NCI-H1930 (cell line): ENCODE results near the gene ACOT7.

Experiments
- DNase-seq, 2 experiments: peaks; one replicate each; lab custom pipeline; 2025; lab: John Stamatoyannopoulos, UW

Gene ACOT7

GRCh38 chr1:6268415-6268814, 125.2 kb downstream of the ACOT7 start:
- DNase-seq, result no peak

GRCh38 chr1:6267686-6268322, 125.8 kb downstream of the ACOT7 start:
- DNase-seq, result no peak

- DNase-seq, result no peak
Measured at GRCh38 chr1:6266641-6267040, 126.9 kb downstream of the ACOT7 start.

GRCh38 chr1:6265151-6265550, 128.4 kb downstream of the ACOT7 start:
- no peak for DNase-seq

GRCh38 chr1:6263716-6264115, 129.9 kb downstream of the ACOT7 start:
- no peak for DNase-seq

- no peak for DNase-seq
Measured at GRCh38 chr1:6262555-6263420, 130.8 kb downstream of the ACOT7 start.

- no peak for DNase-seq
Measured at GRCh38 chr1:6261615-6261995, 132.0 kb downstream of the ACOT7 start.

- peak in 1 of 2 experiments; percentile 47 for DNase-seq
Measured at GRCh38 chr1:6260961-6261614, 132.5 kb downstream of the ACOT7 start, which contains the start of gene GPR153. TSS of gene GPR153 (minus strand) at chr1:6261098. CDS start at chr1:6254905, 6,193 bp downstream.

GRCh38 chr1:6260433-6260934, 133.1 kb downstream of the ACOT7 start:
- peak in 1 of 2 experiments; percentile 31 for DNase-seq

GRCh38 chr1:6259491-6260362, 133.8 kb downstream of the ACOT7 start:
- peak; percentile 27 to 58 for DNase-seq

GRCh38 chr1:6258675-6259074, 134.9 kb downstream of the ACOT7 start:
- DNase-seq, result no peak

- DNase-seq, result no peak
Measured at GRCh38 chr1:6257541-6258069, 136.0 kb downstream of the ACOT7 start.

- DNase-seq, result no peak
Measured at GRCh38 chr1:6256645-6257044, 136.9 kb downstream of the ACOT7 start.

GRCh38 chr1:6254691-6255090, 138.9 kb downstream of the ACOT7 start:
- no peak for DNase-seq

GRCh38 chr1:6253380-6253779, 140.2 kb downstream of the ACOT7 start:
- no peak for DNase-seq

GRCh38 chr1:6252374-6252710, 141.2 kb downstream of the ACOT7 start:
- no peak for DNase-seq

GRCh38 chr1:6251681-6252373, 141.7 kb downstream of the ACOT7 start:
- no peak for DNase-seq

- DNase-seq, result no peak
Measured at GRCh38 chr1:6251233-6251632, 142.3 kb downstream of the ACOT7 start.

GRCh38 chr1:6249739-6250689, 143.6 kb downstream of the ACOT7 start:
- peak in 1 of 2 experiments; percentile 19 for DNase-seq
